Measurements from ENCODE around the gene OTUD5. TPM values are rescaled to one million over a fixed set of nuclear protein-coding genes. Genes with fewer than 3 reads are reported as not detected.

Gene OTUD5, protein sequence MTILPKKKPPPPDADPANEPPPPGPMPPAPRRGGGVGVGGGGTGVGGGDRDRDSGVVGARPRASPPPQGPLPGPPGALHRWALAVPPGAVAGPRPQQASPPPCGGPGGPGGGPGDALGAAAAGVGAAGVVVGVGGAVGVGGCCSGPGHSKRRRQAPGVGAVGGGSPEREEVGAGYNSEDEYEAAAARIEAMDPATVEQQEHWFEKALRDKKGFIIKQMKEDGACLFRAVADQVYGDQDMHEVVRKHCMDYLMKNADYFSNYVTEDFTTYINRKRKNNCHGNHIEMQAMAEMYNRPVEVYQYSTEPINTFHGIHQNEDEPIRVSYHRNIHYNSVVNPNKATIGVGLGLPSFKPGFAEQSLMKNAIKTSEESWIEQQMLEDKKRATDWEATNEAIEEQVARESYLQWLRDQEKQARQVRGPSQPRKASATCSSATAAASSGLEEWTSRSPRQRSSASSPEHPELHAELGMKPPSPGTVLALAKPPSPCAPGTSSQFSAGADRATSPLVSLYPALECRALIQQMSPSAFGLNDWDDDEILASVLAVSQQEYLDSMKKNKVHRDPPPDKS
- 38.6 and 39.6 TPM in 2 replicates for total RNA-seq
- long read RNA-seq, partial matches to known transcripts: 1 of 3 reads
- long read RNA-seq, other reads (novel, unspliced or antisense): 2 of 3 reads

- peaks cover 13% of the 10 kb centered on the region for H3K4me1 Mint-ChIP-seq
- no peaks in the 10 kb centered on the region for H3K9me3 Mint-ChIP-seq
- peak within 1 kb of the TSS; percentile 97 for H3K4me3 Mint-ChIP-seq
- no peak for DNase-seq (ENCODE audit: low read depth, low spot score)
- no peaks in the 10 kb centered on the region for H3K36me3 Mint-ChIP-seq (ENCODE audit: low read depth)
- no peaks in the 10 kb centered on the region for H3K27me3 Mint-ChIP-seq (ENCODE audit: low read depth)
- peak within 1 kb of the TSS; percentile 100 for H3K27ac Mint-ChIP-seq (ENCODE audit: unreplicated experiment)
- TF ChIP-seq, protein P1, sequence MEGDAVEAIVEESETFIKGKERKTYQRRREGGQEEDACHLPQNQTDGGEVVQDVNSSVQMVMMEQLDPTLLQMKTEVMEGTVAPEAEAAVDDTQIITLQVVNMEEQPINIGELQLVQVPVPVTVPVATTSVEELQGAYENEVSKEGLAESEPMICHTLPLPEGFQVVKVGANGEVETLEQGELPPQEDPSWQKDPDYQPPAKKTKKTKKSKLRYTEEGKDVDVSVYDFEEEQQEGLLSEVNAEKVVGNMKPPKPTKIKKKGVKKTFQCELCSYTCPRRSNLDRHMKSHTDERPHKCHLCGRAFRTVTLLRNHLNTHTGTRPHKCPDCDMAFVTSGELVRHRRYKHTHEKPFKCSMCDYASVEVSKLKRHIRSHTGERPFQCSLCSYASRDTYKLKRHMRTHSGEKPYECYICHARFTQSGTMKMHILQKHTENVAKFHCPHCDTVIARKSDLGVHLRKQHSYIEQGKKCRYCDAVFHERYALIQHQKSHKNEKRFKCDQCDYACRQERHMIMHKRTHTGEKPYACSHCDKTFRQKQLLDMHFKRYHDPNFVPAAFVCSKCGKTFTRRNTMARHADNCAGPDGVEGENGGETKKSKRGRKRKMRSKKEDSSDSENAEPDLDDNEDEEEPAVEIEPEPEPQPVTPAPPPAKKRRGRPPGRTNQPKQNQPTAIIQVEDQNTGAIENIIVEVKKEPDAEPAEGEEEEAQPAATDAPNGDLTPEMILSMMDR (conservative IDR thresholded peaks at IDR 0.05): no peak
Observed at GRCh38 chrX:48957477-48957826, at the start of gene OTUD5. OTUD5 (minus strand) TSS chrX:48957607; CDS start chrX:48957570, 37 bp downstream.

DNA sequence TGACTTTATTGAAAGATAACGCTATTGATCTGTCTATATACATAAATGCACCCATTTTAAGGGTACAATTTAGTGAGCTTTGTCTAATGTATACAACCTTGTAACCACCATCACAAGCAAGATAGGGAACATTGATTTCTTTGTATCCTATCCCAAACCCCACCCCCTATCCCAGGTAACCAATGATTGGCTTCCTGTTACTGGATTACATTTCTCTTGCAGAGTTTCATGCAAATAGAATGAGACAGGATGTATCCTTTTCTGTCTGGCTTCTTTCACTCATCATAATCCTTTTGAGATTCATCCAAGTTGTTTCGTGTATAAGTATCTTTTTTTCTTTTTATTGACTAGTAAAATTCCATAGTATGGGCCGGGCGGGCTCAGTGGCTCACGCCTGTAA is 46.3 kb upstream of the OTUD5 start:
- Mint-ChIP-seq H3K27ac (ENCODE audit: unreplicated experiment) (no peak overlapping the region), H3K4me3 (peak overlapping the region; percentile 82), H3K27me3 (ENCODE audit: low read depth) (no peaks in the 10 kb centered on the region), H3K4me1 (peaks cover 20% of the 10 kb centered on the region), H3K36me3 (ENCODE audit: low read depth) (peaks cover under 1% of the 10 kb centered on the region), H3K9me3 (peaks cover 5% of the 10 kb centered on the region)
- TF ChIP-seq, protein P1 (conservative IDR thresholded peaks at IDR 0.05): no peak
- DNase-seq (ENCODE audit: low read depth, low spot score): no peak

- DNase-seq (ENCODE audit: low read depth, low spot score): peak; percentile 52
- TF ChIP-seq, protein P1 (conservative IDR thresholded peaks at IDR 0.05): no peak
- peaks cover 5% of the 10 kb centered on the region for H3K9me3 Mint-ChIP-seq
- H3K4me1 Mint-ChIP-seq: peaks cover 23% of the 10 kb centered on the region
- H3K27ac Mint-ChIP-seq (ENCODE audit: unreplicated experiment): peak within 1 kb of the TSS; percentile 99
- no peaks in the 10 kb centered on the region for H3K27me3 Mint-ChIP-seq (ENCODE audit: low read depth)
- peaks cover 10% of the 10 kb centered on the region for H3K36me3 Mint-ChIP-seq (ENCODE audit: low read depth)
- H3K4me3 Mint-ChIP-seq: peak within 1 kb of the TSS; percentile 99
Observed at GRCh38 chrX:49002091-49002935, 44.9 kb upstream of the OTUD5 start, which contains the start of gene GRIPAP1. GRIPAP1 (minus strand) TSS chrX:49002264; CDS start chrX:49002229, 35 bp downstream.

- TF ChIP-seq, protein P1 (conservative IDR thresholded peaks at IDR 0.05): no peak
- peak overlapping the region; percentile 99 for H3K27ac Mint-ChIP-seq (ENCODE audit: unreplicated experiment)
- peak; percentile 5 for DNase-seq (ENCODE audit: low read depth, low spot score)
- peak overlapping the region; percentile 99 for H3K4me3 Mint-ChIP-seq
- H3K27me3 Mint-ChIP-seq (ENCODE audit: low read depth): no peaks in the 10 kb centered on the region
- peaks cover 5% of the 10 kb centered on the region for H3K9me3 Mint-ChIP-seq
- peaks cover 12% of the 10 kb centered on the region for H3K36me3 Mint-ChIP-seq (ENCODE audit: low read depth)
- peaks cover 23% of the 10 kb centered on the region for H3K4me1 Mint-ChIP-seq
Observed at GRCh38 chrX:49001521-49002090, 44.2 kb upstream of the OTUD5 start.

GRCh38 chrX:49000636-49001035 is 43.2 kb upstream of the OTUD5 start:
- Mint-ChIP-seq H3K9me3 (peaks cover 5% of the 10 kb centered on the region), H3K4me3 (peak overlapping the region; percentile 99), H3K27ac (ENCODE audit: unreplicated experiment) (no peak overlapping the region), H3K4me1 (peaks cover 23% of the 10 kb centered on the region), H3K27me3 (ENCODE audit: low read depth) (no peaks in the 10 kb centered on the region), H3K36me3 (ENCODE audit: low read depth) (peaks cover 12% of the 10 kb centered on the region)
- no peak for DNase-seq (ENCODE audit: low read depth, low spot score)
- TF ChIP-seq, protein P1 (conservative IDR thresholded peaks at IDR 0.05): no peak
